Measurements from ENCODE around the gene DOCK4.

DOCK4 gene

DNA sequence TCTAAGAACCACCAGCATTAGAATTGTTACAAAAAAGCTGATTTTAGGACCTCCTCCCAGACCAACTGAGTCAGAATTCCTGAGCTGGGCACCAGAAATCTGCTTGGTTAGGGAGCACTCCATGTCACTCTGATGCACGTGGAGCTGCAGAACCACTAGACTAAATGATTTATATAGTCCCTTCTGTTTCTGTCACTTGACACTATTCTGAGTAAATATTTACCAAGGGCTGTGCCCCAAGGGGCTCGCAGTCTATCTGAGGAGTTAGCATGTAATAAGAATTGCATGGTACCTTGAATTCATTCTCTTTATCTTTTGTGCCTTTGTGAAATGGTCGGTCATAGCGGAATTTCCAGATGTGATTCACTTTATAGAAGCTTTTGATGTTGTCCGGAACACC is 447.9 kb downstream of the DOCK4 start:
- Histone ChIP-seq H3K36me3 (no peaks in the 10 kb centered on the region), H3K9me3 (ENCODE audit: severe bottlenecking) (no peaks in the 10 kb centered on the region), H3K27me3 (ENCODE audit: insufficient read depth, low read depth, severe bottlenecking) (no peaks in the 10 kb centered on the region), H3K4me3 (ENCODE audit: low read depth, low read length) (no peak overlapping the region), H3K27ac (no peak overlapping the region)
- TF ChIP-seq, protein P1, sequence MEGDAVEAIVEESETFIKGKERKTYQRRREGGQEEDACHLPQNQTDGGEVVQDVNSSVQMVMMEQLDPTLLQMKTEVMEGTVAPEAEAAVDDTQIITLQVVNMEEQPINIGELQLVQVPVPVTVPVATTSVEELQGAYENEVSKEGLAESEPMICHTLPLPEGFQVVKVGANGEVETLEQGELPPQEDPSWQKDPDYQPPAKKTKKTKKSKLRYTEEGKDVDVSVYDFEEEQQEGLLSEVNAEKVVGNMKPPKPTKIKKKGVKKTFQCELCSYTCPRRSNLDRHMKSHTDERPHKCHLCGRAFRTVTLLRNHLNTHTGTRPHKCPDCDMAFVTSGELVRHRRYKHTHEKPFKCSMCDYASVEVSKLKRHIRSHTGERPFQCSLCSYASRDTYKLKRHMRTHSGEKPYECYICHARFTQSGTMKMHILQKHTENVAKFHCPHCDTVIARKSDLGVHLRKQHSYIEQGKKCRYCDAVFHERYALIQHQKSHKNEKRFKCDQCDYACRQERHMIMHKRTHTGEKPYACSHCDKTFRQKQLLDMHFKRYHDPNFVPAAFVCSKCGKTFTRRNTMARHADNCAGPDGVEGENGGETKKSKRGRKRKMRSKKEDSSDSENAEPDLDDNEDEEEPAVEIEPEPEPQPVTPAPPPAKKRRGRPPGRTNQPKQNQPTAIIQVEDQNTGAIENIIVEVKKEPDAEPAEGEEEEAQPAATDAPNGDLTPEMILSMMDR (IDR thresholded peaks at IDR 0.05; ENCODE audit: low read depth, low read length): no peak
- DNase-seq: no peak

DNA sequence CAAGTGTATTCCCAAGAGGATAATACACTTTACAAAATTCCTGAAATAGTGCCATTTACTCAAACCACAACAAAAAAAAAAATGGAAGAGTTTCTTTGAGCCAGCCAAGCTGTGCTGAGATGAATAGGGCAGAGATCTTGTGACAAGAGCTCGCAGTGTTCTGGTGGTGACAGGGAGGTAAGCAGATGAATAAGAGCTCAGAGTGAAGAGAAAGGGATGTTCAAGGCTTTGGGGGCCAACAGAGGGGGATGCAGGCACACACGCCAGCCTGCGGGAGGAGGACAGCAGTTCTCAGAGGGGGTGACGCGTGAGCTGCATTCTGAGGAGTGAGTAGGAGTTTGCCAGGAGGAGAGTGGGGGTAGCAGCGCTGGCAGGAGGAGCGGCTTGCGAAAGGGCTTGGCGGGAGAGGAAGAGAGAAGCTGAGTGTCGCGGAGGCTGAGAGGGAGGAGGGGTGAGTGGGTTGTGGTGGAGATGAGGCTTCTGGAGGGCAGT is 449.5 kb downstream of the DOCK4 start:
- Histone ChIP-seq H3K4me3 (ENCODE audit: low read depth, low read length) (no peak overlapping the region), H3K9me3 (ENCODE audit: severe bottlenecking) (no peaks in the 10 kb centered on the region), H3K27me3 (ENCODE audit: insufficient read depth, low read depth, severe bottlenecking) (no peaks in the 10 kb centered on the region), H3K27ac (no peak overlapping the region), H3K36me3 (no peaks in the 10 kb centered on the region)
- DNase-seq: no peak
- TF ChIP-seq, protein P1 (IDR thresholded peaks at IDR 0.05; ENCODE audit: low read depth, low read length): no peak

DNA sequence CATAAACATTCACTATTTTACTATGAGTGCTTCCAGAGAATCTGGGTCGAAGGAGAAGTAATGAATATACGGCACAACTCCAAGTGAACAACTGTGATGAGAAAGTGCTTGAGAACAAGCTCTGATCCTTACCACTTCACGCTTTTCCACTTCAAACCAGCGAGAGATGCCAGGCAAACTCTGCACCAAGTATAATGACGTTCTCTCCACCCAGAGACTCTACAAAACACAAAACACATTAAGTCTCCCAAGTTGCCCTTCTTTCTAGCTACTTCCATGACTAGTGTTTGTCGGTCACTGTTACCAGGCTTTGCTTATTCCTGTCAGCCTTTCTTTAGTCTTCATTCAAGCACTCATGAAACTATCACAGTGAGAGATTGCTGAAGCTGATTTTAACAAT is 450.8 kb downstream of the DOCK4 start:
- H3K9me3 ChIP-seq (ENCODE audit: severe bottlenecking): no peaks in the 10 kb centered on the region
- TF ChIP-seq, protein P1 (IDR thresholded peaks at IDR 0.05; ENCODE audit: low read depth, low read length): no peak
- H3K27ac ChIP-seq: no peak overlapping the region
- no peak overlapping the region for H3K4me3 ChIP-seq (ENCODE audit: low read depth, low read length)
- no peak for DNase-seq
- H3K27me3 ChIP-seq (ENCODE audit: insufficient read depth, low read depth, severe bottlenecking): no peaks in the 10 kb centered on the region
- no peaks in the 10 kb centered on the region for H3K36me3 ChIP-seq

DNA sequence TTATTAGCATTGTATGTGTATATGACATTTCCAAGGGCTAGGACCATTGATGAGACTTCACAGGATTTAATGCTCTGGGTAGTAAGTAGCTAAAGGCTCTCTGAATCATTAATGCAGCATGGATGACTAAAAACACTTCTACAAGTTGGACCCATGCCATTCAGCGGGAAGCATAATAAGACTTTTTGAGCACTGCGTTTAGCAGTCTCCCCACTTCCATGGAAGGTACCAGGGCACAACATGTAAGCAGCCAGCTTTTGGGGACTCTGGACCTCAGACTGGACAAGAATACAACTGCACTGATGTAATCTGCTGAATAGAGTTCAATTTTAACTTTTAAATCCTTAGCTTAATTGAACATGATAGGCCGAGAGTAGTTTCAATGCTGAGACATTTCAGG is 452.2 kb downstream of the DOCK4 start:
- no peak overlapping the region for H3K4me3 ChIP-seq (ENCODE audit: low read depth, low read length)
- no peak overlapping the region for H3K27ac ChIP-seq
- no peaks in the 10 kb centered on the region for H3K27me3 ChIP-seq (ENCODE audit: insufficient read depth, low read depth, severe bottlenecking)
- H3K36me3 ChIP-seq: no peaks in the 10 kb centered on the region
- no peak for DNase-seq
- TF ChIP-seq, protein P1 (IDR thresholded peaks at IDR 0.05; ENCODE audit: low read depth, low read length): no peak
- no peaks in the 10 kb centered on the region for H3K9me3 ChIP-seq (ENCODE audit: severe bottlenecking)

DNA sequence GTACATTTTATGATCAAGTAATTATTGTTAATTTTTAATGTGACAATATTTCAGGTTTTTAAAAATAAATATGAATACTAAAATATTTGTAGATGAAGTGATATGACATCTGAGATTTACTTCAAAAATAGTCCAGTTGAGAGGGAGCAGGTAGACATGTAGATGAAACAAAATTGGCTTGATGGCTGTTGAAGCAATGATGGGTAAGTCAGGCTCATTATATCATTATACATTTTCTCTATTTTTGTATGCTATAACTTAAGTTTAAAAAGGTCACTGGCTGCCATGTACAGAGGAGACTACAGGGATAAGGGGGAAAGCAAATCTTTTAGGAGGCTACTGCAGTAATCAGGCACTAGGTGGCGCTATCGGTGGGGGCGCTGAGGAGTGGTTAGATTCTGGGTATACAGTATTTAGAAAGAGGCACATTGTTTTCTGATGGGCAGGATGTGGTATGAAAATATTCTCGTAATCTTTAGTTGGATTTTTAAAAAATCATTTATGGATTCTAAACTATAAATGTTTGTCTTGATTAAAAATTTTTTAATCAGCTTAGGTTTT is 454.1 kb downstream of the DOCK4 start:
- no peaks in the 10 kb centered on the region for H3K27me3 ChIP-seq (ENCODE audit: insufficient read depth, low read depth, severe bottlenecking)
- TF ChIP-seq, protein P1 (IDR thresholded peaks at IDR 0.05; ENCODE audit: low read depth, low read length): peak; percentile 78
- peak; percentile 69 for DNase-seq
- H3K36me3 ChIP-seq: no peaks in the 10 kb centered on the region
- no peak overlapping the region for H3K27ac ChIP-seq
- no peak overlapping the region for H3K4me3 ChIP-seq (ENCODE audit: low read depth, low read length)
- no peaks in the 10 kb centered on the region for H3K9me3 ChIP-seq (ENCODE audit: severe bottlenecking)

DNA sequence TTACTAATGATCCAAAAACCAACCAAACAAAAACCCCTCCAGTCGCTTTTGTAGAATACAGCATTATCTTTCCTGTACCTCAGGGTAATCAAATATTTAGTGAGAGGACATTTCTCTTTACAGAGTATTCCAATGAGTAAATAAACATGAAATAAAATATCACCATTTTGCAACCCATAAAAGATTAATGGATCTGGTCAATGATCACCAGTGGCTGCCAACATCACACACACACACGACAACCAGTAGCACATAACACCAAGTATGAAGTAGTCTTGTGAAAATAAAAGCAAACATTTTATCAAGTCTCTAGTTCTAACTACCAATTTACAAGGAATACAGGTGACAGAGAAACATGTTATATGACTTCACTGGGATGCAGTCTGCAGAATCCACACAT is 455.3 kb downstream of the DOCK4 start:
- no peaks in the 10 kb centered on the region for H3K9me3 ChIP-seq (ENCODE audit: severe bottlenecking)
- no peak for DNase-seq
- no peaks in the 10 kb centered on the region for H3K27me3 ChIP-seq (ENCODE audit: insufficient read depth, low read depth, severe bottlenecking)
- no peak overlapping the region for H3K4me3 ChIP-seq (ENCODE audit: low read depth, low read length)
- TF ChIP-seq, protein P1 (IDR thresholded peaks at IDR 0.05; ENCODE audit: low read depth, low read length): no peak
- H3K27ac ChIP-seq: no peak overlapping the region
- no peaks in the 10 kb centered on the region for H3K36me3 ChIP-seq

Measured in WERI-Rb-1 (cell line).